ENCODE measurements around the gene DCLK1.

DCLK1 gene

DNA sequence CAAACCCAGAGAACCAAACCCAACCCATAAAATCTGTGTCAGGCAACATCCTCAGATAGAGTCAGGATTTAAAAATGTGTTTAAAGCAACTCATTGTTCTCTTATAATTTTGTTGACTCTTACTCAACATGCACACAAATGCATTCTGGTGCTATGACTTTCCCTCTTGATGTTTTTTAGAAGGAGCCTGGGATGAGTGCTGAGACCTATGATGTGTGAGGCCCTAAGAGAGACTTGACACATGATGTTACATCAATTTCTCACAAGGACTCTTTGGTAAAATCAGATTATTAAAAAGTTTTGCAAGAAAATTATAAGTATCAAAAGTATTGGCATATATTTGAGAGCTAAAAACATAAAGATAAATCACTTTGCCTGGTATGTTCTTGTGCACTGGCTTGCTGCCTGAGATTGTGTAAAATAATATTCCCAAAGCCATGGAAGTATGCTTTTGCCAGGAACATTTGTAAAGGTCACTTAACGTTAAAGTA, 173.9 kb downstream of the DCLK1 start:
- in situ Hi-C loops (cut with HindIII; ENCODE audit: low sequenced_read_pairs), result no loop called here

GRCh38 chr13:35956074-35956473, 175.1 kb downstream of the DCLK1 start:
- in situ Hi-C loops (cut with HindIII; ENCODE audit: low sequenced_read_pairs), result no loop called here

- in situ Hi-C loops (cut with HindIII; ENCODE audit: low sequenced_read_pairs), result no loop called here
Measured at GRCh38 chr13:35954207-35954560, 177.0 kb downstream of the DCLK1 start.

DNA sequence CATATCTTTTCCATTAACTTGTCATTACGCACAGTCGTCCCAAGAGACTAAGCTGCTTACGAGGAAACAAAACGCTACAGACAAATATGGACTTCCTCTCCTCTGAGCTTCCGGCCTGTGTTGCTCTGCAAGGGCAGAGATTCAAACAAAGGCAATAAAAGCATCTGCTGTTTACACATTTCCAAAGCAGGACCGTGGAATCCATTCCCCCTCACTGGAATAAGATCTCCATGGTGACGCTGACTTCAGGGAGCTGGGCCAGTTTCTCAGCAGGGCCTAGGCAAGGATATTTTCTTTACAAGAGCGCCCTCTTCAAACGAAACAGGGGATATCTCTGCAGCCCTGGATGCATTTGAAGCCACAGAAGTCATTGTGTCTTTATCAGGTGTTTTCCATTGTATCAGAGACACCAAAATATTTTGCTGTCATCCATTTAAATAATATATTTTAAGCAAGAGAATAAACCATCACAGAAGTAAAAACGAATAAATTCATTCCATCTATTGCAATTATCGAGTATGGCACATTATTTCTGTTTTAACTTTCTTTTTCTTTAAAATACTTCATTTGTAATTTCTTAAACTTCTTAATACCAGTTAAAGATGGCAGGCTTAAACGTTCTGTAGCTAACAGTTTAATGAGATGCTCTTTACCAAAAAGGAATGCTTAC, 177.5 kb downstream of the DCLK1 start:
- in situ Hi-C loops (cut with HindIII; ENCODE audit: low sequenced_read_pairs), result no loop called here

- in situ Hi-C loops (cut with HindIII; ENCODE audit: low sequenced_read_pairs), result no loop called here
Measured at GRCh38 chr13:35947315-35947714, 183.9 kb downstream of the DCLK1 start.

DNA sequence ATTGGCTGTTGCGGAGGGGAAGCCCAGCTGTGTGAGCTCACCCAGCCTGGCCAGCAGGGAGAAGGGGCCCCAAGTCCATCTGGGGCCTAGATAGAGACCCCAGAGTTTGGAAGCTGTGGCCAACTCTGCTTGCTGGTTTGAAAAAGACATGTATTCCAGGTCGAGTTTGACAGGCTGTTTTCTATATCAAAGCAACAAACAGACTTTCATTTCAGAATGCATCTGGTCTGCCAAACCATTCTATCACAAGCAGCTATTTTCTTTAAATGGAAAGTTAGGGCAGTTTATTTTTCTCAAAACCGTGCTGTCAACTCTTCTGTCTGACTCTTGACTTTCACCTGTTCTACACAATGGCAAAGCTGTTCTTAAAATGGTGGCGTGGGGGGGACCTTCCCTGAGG, 185.8 kb downstream of the DCLK1 start:
- in situ Hi-C loops (cut with HindIII; ENCODE audit: low sequenced_read_pairs), result no loop called here

DNA sequence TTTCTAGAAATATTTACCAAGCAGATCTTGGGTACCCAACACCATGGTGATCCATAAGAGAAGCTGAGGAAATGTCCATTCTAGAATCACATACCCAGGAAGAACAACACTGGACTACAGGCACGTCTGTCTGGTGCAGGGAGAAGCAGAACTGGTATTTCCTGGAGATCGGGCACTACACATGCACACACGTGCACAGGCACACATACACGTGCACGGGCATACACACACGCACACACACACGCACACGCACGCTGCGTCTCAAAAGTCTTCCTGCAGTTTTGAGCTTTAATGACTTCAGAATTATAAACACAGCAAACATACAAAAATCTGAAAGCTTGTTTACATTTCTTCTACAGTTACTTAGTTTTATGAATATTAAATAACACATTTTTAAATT, 189.8 kb downstream of the DCLK1 start:
- in situ Hi-C loops (cut with HindIII; ENCODE audit: low sequenced_read_pairs), result no loop called here

DNA sequence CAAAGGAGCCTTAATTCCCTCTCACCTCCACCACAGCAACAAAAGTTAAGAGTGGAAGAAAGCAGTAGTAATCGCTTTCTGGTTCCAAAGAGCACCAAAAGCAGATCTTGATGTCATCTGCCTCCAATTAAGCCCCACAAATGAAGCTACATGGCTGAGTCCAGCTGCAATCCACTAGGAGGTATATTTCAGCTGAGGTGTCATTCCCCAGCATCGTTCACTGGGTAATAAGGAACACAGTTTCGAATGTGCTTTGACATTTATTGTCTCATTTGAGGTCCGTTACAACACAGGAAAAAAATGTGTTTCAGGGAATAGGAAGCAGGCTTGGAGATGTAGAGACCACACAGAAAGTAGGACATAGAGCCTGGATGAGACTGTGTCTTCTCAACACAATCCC, 190.4 kb downstream of the DCLK1 start:
- in situ Hi-C loops (cut with HindIII; ENCODE audit: low sequenced_read_pairs), result no loop called here

GRCh38 chr13:35936246-35936978, 194.8 kb downstream of the DCLK1 start:
- in situ Hi-C loops (cut with HindIII; ENCODE audit: low sequenced_read_pairs), result no loop called here

DNA sequence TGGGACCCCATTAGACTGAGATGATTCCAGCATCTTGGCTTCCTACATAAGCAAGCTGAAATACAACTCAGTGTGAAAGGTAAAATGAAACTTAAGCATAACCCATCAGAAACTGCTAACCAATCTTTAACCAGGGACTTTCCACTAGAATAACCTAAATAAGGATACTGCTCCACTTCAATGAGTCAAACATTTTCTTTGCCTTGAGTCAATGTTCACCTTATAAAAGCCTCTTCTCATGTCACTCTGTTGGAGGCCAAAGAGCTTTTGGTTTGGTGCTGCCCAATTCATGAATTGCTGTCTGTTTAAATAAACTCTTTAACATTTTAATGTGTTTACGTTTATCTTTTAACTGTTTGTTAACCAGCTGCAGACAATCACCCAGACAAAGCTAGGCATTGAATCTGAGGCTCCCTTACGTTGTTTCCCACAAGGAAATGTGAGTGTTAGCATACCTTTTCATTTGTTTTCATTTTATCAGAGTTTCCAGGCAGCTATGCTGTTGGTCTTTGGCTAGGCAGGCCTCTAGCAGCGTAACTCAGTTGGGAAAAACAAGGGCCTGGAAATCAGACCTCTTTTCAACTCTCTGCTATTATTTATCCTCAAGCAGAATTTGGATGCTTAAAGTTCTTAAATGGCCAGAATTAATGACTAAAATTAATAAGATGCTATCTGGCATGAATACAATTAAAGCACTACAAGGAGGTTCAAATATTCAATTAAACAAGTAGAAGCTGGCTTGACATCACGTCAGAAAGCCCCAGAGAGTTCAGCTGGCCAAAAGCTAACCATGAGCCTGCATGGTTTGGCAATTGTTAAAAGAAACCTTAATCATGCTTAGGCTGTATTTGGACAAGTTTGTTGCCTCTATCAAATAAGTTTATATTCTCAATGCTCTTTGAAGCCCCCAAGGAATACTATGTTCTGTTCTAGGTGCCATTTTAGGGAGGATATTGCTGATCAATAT, 200.2 kb downstream of the DCLK1 start:
- in situ Hi-C loops (cut with HindIII; ENCODE audit: low sequenced_read_pairs), result no loop called here

DNA sequence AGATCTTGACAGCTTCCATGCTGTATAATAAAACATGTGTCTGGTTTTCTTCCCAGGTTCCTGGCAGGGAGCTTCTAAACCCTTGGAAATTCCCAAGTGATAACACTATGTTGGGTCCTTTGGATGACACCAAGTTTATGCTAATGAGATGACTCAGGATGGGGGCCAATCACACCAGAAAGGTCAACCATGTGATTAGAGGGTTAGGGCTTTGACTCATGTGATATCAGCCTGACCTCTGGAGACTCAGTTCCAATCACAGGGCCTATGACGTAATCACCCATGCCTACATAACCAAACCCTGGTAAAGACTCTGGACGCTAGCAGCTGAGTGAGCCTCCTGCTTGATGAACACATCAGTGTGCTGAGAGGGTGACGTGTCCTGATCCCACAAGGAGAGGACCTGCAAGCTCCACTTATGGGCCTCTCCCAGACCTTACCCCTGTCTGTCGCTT, 203.6 kb downstream of the DCLK1 start:
- in situ Hi-C loops (cut with HindIII; ENCODE audit: low sequenced_read_pairs), result no loop called here

- in situ Hi-C loops (cut with HindIII; ENCODE audit: low sequenced_read_pairs), result no loop called here
Measured at GRCh38 chr13:35926859-35927530, 204.2 kb downstream of the DCLK1 start.

DNA sequence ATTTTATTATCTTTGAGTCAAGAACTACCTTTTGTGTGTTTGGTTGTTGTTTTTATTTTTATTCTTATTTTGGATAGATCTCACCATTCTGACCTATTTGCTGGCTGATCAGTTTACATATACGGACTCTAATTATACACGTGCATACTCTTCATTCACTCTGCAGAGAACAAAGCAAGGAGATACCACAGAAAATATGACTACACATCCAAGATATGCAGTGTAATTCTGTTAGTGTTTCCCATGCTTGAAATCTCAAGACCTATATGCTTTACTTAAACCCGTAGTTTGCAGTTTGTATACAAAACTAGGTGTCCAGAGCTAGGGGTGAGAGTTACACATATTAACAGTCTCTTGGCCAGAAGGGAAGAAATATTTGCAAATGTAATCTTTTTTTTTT, 205.5 kb downstream of the DCLK1 start:
- in situ Hi-C loops (cut with HindIII; ENCODE audit: low sequenced_read_pairs), result no loop called here

DNA sequence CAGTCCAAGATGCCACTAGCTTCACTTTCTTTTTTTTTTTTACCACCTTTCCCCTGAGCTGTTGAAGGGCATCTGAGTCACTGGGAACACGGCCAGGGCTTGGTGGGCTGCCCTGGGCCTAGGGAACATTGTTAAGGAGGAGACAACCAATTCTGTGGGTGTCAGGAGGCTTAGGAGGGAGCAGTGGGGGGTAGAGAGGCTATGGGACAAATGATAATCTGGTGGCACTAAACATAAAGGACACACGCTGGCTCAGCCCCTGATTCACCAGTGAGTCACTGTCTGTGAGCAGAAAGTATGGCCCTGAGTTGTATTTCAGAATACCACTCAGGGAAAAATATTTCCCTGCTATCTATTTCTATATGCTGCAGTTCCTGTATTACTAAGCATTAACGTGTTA, 207.8 kb downstream of the DCLK1 start:
- in situ Hi-C loops (cut with HindIII; ENCODE audit: low sequenced_read_pairs), result no loop called here

- in situ Hi-C loops (cut with HindIII; ENCODE audit: low sequenced_read_pairs), result no loop called here
Measured at GRCh38 chr13:35920816-35921215, 210.4 kb downstream of the DCLK1 start.

- in situ Hi-C loops (cut with HindIII; ENCODE audit: low sequenced_read_pairs), result no loop called here
Measured at GRCh38 chr13:35917942-35918645, 213.1 kb downstream of the DCLK1 start.

- in situ Hi-C loops (cut with HindIII; ENCODE audit: low sequenced_read_pairs), result no loop called here
Measured at GRCh38 chr13:35917252-35917941, 213.8 kb downstream of the DCLK1 start.

GRCh38 chr13:35916146-35916545, 215.0 kb downstream of the DCLK1 start:
- in situ Hi-C loops (cut with HindIII; ENCODE audit: low sequenced_read_pairs), result no loop called here

- in situ Hi-C loops (cut with HindIII; ENCODE audit: low sequenced_read_pairs), result no loop called here
Measured at GRCh38 chr13:35914662-35915061, 216.5 kb downstream of the DCLK1 start.

DNA sequence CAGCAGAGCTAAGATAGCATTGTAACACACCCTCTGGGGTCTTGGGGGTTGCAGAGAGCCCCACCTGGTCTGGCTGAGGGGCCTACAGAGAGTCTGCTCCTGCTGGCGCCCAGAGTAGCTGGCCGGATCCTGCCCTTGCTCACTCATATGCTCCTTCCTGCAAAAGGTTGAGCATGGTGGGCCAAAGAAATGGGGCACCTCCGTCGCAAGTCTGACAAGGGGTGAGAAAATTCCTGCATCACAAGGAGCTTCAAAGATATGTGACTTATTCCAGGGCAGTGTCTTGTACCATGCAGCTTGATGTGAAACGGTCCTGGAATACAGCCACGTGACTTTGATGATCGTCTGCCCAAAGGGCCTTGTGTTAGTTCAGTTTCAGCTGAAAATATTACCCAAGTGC, 218.3 kb downstream of the DCLK1 start:
- in situ Hi-C loops (cut with HindIII; ENCODE audit: low sequenced_read_pairs), result no loop called here

Data from DLD1 (cell line).